OCI-LY1 (cell line): Measurements from ENCODE around the gene SEMA3D.

Experiments
- H2AFZ ChIP-seq: fragments of 200-600 bp; sonication (generic), shearing (Covaris generic); 2 replicates; pipeline ENCODE4 v1.6.0; 2014; ENCODE audit warnings: antibody characterized with exemption, mild to moderate bottlenecking, low read length
- H3F3A ChIP-seq: fragments of 200-600 bp; sonication (generic), shearing (Covaris generic); 2 replicates; pipeline ENCODE4 v1.6.0; 2014; ENCODE audit warnings: mild to moderate bottlenecking, antibody characterized with exemption, low read length, moderate library complexity; ENCODE audit not compliant: insufficient read depth
- H3K27ac ChIP-seq: fragments of 200-600 bp; sonication (generic); 2 replicates; pipeline ENCODE4 v1.5.1; 2014; ENCODE audit warnings: low read length, mixed run types, mild to moderate bottlenecking, low read depth; ENCODE audit not compliant: poor library complexity, severe bottlenecking
- H3K27me3 ChIP-seq: fragments of 200-600 bp; sonication (generic); 2 replicates; pipeline ENCODE4 v1.6.0; 2014; ENCODE audit warnings: antibody characterized with exemption, mild to moderate bottlenecking, low read length, moderate library complexity; ENCODE audit not compliant: insufficient read depth
- H3K36me3 ChIP-seq: fragments of 200-600 bp; sonication (generic); 2 replicates; pipeline ENCODE4 v1.6.1; 2014; ENCODE audit warnings: mild to moderate bottlenecking, antibody characterized with exemption, low read length, moderate library complexity, mixed read lengths; ENCODE audit not compliant: insufficient read depth
- H3K4me1 ChIP-seq: fragments of 200-600 bp; sonication (generic); 2 replicates; pipeline ENCODE4 v1.5.1; 2014; ENCODE audit warnings: mild to moderate bottlenecking, low read length, moderate library complexity; ENCODE audit not compliant: insufficient read depth, severe bottlenecking
- H3K4me2 ChIP-seq: fragments of 200-600 bp; sonication (generic), shearing (Covaris generic); 2 replicates; pipeline ENCODE4 v1.6.1; 2014; ENCODE audit warnings: low read length
- H3K4me3 ChIP-seq: fragments of 200-600 bp; sonication (generic); 2 replicates; pipeline ENCODE4 v1.5.1; 2014; ENCODE audit warnings: low read length, low read depth, mild to moderate bottlenecking, mixed read lengths; ENCODE audit not compliant: poor library complexity, severe bottlenecking
- H3K79me2 ChIP-seq: fragments of 200-600 bp; shearing (Covaris generic); 2 replicates; pipeline ENCODE4 v1.6.1; 2016; ENCODE audit warnings: mixed run types, low read length, mixed read lengths; ENCODE audit not compliant: insufficient read depth
- H3K9ac ChIP-seq: fragments of 200-600 bp; sonication (generic), shearing (Covaris generic); 2 replicates; pipeline ENCODE4 v1.6.1; 2014; ENCODE audit warnings: mild to moderate bottlenecking, low read length, mixed read lengths
- H3K9me2 ChIP-seq: fragments of 200-600 bp; sonication (generic), shearing (Covaris generic); 2 replicates; pipeline ENCODE4 v1.6.1; 2014; ENCODE audit warnings: low read depth, mild to moderate bottlenecking, low read length, mixed read lengths
- H3K9me3 ChIP-seq: fragments of 200-600 bp; shearing (Covaris generic); 2 replicates; pipeline ENCODE4 v1.6.1; 2014; ENCODE audit warnings: low read length, mixed read lengths
- H4K20me1 ChIP-seq: fragments of 200-600 bp; sonication (generic), shearing (Covaris generic); 2 replicates; pipeline ENCODE4 v1.6.0; 2016; ENCODE audit warnings: mild to moderate bottlenecking, low read length; ENCODE audit not compliant: insufficient read depth
- EZH2 ChIP-seq: fragments of 200-600 bp; sonication (generic), shearing (Covaris generic); IDR thresholded peaks from 2 replicates; pipeline ENCODE4 v1.8.0; 2017; ENCODE audit warnings: borderline replicate concordance, mixed run types, mild to moderate bottlenecking, antibody characterized with exemption, low read length, moderate library complexity, mixed read lengths
- TF ChIP-seq, protein P1 (sequence below): fragments of 200-600 bp; sonication (generic), shearing (Covaris generic); IDR thresholded peaks from 2 replicates; pipeline ENCODE4 v1.5.1; 2017; ENCODE audit warnings: mild to moderate bottlenecking, antibody characterized with exemption, low read length, moderate library complexity, mixed read lengths

The SEMA3D gene

DNA sequence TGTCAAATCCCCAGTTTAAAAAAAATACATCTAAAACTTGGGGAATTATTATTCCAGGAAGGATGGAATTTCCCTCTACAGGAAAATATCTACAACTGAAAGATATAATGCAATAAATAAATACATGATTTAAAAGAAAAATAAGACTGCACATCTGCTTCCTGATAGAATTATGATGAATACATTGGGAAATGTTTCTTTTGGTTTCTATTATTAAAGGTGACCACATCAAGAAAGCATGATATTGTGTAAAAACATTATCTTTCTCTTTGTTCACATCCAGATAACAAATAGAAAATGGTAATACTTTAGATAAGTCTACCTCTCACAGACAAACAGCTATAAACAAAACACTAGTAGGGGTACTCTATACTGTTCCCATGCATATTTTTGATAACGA, 19.2 kb downstream of the SEMA3D start:
- no peak overlapping the region for H3K4me3 ChIP-seq
- H3K9me3 ChIP-seq = no peaks in the 10 kb centered on the region
- H3K27ac ChIP-seq = no peak overlapping the region
- H3K9me2 ChIP-seq = no peaks in the 10 kb centered on the region
- no peaks in the 10 kb centered on the region for H3K27me3 ChIP-seq
- H3K4me2 ChIP-seq = no peak overlapping the region
- no peaks in the 10 kb centered on the region for H3K79me2 ChIP-seq
- no peaks in the 10 kb centered on the region for H3F3A ChIP-seq
- no peak overlapping the region for H3K9ac ChIP-seq
- no peaks in the 10 kb centered on the region; the same call in 1 of the 2 replicates for H4K20me1 ChIP-seq
- H3K36me3 ChIP-seq = no peaks in the 10 kb centered on the region
- H3K4me1 ChIP-seq = no peaks in the 10 kb centered on the region
- no peak overlapping the region for H2AFZ ChIP-seq
- TF ChIP-seq, protein P1, sequence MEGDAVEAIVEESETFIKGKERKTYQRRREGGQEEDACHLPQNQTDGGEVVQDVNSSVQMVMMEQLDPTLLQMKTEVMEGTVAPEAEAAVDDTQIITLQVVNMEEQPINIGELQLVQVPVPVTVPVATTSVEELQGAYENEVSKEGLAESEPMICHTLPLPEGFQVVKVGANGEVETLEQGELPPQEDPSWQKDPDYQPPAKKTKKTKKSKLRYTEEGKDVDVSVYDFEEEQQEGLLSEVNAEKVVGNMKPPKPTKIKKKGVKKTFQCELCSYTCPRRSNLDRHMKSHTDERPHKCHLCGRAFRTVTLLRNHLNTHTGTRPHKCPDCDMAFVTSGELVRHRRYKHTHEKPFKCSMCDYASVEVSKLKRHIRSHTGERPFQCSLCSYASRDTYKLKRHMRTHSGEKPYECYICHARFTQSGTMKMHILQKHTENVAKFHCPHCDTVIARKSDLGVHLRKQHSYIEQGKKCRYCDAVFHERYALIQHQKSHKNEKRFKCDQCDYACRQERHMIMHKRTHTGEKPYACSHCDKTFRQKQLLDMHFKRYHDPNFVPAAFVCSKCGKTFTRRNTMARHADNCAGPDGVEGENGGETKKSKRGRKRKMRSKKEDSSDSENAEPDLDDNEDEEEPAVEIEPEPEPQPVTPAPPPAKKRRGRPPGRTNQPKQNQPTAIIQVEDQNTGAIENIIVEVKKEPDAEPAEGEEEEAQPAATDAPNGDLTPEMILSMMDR = no peak
- TF ChIP-seq EZH2 = no peak

DNA sequence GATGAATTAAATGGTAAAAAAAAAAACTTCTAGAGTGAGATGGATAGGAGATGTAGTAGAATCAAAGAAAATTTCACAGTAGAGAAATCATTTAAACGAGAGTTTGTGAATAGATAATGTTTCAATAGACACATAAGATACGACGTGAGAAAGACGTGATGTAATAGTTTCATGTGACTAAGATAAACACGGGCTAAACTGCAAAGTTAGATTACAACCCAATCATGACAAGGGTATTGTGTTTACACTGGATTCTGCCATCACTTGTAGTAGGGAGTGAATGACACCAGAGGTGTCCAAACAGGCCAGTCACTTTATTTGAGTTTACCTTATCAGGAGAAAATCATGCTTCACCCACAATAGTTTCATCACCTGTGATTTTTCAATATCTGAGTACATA, 21.6 kb downstream of the SEMA3D start:
- Histone ChIP-seq H4K20me1 (no peaks in the 10 kb centered on the region), H3F3A (no peaks in the 10 kb centered on the region), H3K9ac (no peak overlapping the region), H3K4me3 (no peak overlapping the region), H2AFZ (no peak overlapping the region), H3K4me1 (no peaks in the 10 kb centered on the region), H3K27me3 (no peaks in the 10 kb centered on the region), H3K4me2 (no peak overlapping the region), H3K9me3 (no peaks in the 10 kb centered on the region), H3K79me2 (no peaks in the 10 kb centered on the region), H3K27ac (no peak overlapping the region), H3K9me2 (no peaks in the 10 kb centered on the region), H3K36me3 (no peaks in the 10 kb centered on the region)
- TF ChIP-seq EZH2 = no peak
- TF ChIP-seq, protein P1 = no peak

DNA sequence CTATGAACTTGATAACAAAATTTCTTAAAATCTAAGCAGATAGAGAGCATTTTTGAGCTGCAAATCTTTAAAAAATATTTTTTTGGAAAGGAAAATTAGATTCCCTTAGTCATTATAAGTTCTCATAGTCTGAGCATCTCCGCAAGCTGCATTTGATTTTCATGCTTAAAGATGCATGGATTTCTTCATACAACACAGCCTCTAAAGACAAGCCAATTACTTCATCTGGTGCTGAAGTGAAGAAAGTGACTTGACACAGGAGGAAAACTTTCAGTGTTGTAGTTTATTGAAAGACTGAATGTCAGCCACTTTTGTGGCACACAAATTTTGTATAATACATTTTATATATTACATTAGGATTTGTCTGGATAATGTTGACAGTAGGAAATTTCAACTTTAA, 22.5 kb downstream of the SEMA3D start:
- Histone ChIP-seq H4K20me1 (no peaks in the 10 kb centered on the region), H3F3A (no peaks in the 10 kb centered on the region), H3K27ac (no peak overlapping the region), H3K4me1 (no peaks in the 10 kb centered on the region), H3K36me3 (no peaks in the 10 kb centered on the region), H3K9me2 (no peaks in the 10 kb centered on the region), H3K27me3 (no peaks in the 10 kb centered on the region), H2AFZ (no peak overlapping the region), H3K9me3 (no peaks in the 10 kb centered on the region), H3K4me3 (no peak overlapping the region), H3K9ac (no peak overlapping the region), H3K4me2 (no peak overlapping the region), H3K79me2 (no peaks in the 10 kb centered on the region)
- TF ChIP-seq EZH2 = no peak
- TF ChIP-seq, protein P1 = no peak
